ENCODE measurements around the gene NGF.

NGF gene

GRCh38 chr1:115277276-115277675, 60.8 kb downstream of the NGF start:
- Histone ChIP-seq H3K79me2 (ENCODE audit: low read length) (no peaks in the 10 kb centered on the region), H3K4me2 (ENCODE audit: low read depth, low read length) (no peak overlapping the region), H4K20me1 (ENCODE audit: insufficient read depth, low read length) (no peaks in the 10 kb centered on the region), H3K36me3 (replicated peaks; ENCODE audit: insufficient read depth, low read length) (no peaks in the 10 kb centered on the region), H2AFZ (ENCODE audit: low read length) (no peak overlapping the region), H3K4me1 (ENCODE audit: low read length) (no peaks in the 10 kb centered on the region), H3K4me3 (ENCODE audit: low read length) (no peak overlapping the region), H3K27ac (ENCODE audit: low read length) (no peak overlapping the region), H3K9me3 (replicated peaks; ENCODE audit: insufficient read depth, low read length) (no peaks in the 10 kb centered on the region), H3K9ac (ENCODE audit: low read length) (no peak overlapping the region), H3K9me2 (replicated peaks; ENCODE audit: insufficient read depth, low read length) (no peaks in the 10 kb centered on the region), H3F3A (ENCODE audit: insufficient read depth, low read length) (no peaks in the 10 kb centered on the region), H3K27me3 (replicated peaks; ENCODE audit: insufficient read depth, low read length) (no peaks in the 10 kb centered on the region)
- no peak for TF ChIP-seq EZH2 (optimal IDR thresholded peaks at IDR 0.05; ENCODE audit: low read depth, low read length)
- no peak for TF ChIP-seq CTCF (IDR thresholded peaks at IDR 0.05; ENCODE audit: low read length)
- no peak for TF ChIP-seq EZH2phosphoT487 (IDR thresholded peaks at IDR 0.05; ENCODE audit: low read length)
- no peak for DNase-seq

GRCh38 chr1:115275216-115275615, 62.8 kb downstream of the NGF start:
- Histone ChIP-seq H3F3A (ENCODE audit: insufficient read depth, low read length) (no peaks in the 10 kb centered on the region), H3K27me3 (replicated peaks; ENCODE audit: insufficient read depth, low read length) (no peaks in the 10 kb centered on the region), H3K4me1 (ENCODE audit: low read length) (no peaks in the 10 kb centered on the region), H3K79me2 (ENCODE audit: low read length) (no peaks in the 10 kb centered on the region), H2AFZ (ENCODE audit: low read length) (no peak overlapping the region), H4K20me1 (ENCODE audit: insufficient read depth, low read length) (no peaks in the 10 kb centered on the region), H3K4me2 (ENCODE audit: low read depth, low read length) (no peak overlapping the region), H3K36me3 (replicated peaks; ENCODE audit: insufficient read depth, low read length) (no peaks in the 10 kb centered on the region), H3K4me3 (ENCODE audit: low read length) (no peak overlapping the region), H3K9me2 (replicated peaks; ENCODE audit: insufficient read depth, low read length) (no peaks in the 10 kb centered on the region), H3K9me3 (replicated peaks; ENCODE audit: insufficient read depth, low read length) (no peaks in the 10 kb centered on the region), H3K9ac (ENCODE audit: low read length) (no peak overlapping the region), H3K27ac (ENCODE audit: low read length) (no peak overlapping the region)
- TF ChIP-seq EZH2 (optimal IDR thresholded peaks at IDR 0.05; ENCODE audit: low read depth, low read length) (no peak), CTCF (IDR thresholded peaks at IDR 0.05; ENCODE audit: low read length) (peak; percentile 52), EZH2phosphoT487 (IDR thresholded peaks at IDR 0.05; ENCODE audit: low read length) (no peak)
- no peak for DNase-seq

- H3K9me2 ChIP-seq (replicated peaks; ENCODE audit: insufficient read depth, low read length): no peaks in the 10 kb centered on the region
- no peaks in the 10 kb centered on the region for H3F3A ChIP-seq (ENCODE audit: insufficient read depth, low read length)
- H3K4me1 ChIP-seq (ENCODE audit: low read length): no peaks in the 10 kb centered on the region
- no peaks in the 10 kb centered on the region for H3K36me3 ChIP-seq (replicated peaks; ENCODE audit: insufficient read depth, low read length)
- no peak overlapping the region for H3K4me3 ChIP-seq (ENCODE audit: low read length)
- H3K4me2 ChIP-seq (ENCODE audit: low read depth, low read length): no peak overlapping the region
- H3K9ac ChIP-seq (ENCODE audit: low read length): no peak overlapping the region
- no peak overlapping the region for H2AFZ ChIP-seq (ENCODE audit: low read length)
- TF ChIP-seq EZH2phosphoT487 (IDR thresholded peaks at IDR 0.05; ENCODE audit: low read length) (no peak), EZH2 (optimal IDR thresholded peaks at IDR 0.05; ENCODE audit: low read depth, low read length) (no peak), CTCF (IDR thresholded peaks at IDR 0.05; ENCODE audit: low read length) (no peak)
- no peaks in the 10 kb centered on the region for H4K20me1 ChIP-seq (ENCODE audit: insufficient read depth, low read length)
- no peak for DNase-seq
- H3K27me3 ChIP-seq (replicated peaks; ENCODE audit: insufficient read depth, low read length): no peaks in the 10 kb centered on the region
- H3K27ac ChIP-seq (ENCODE audit: low read length): no peak overlapping the region
- H3K9me3 ChIP-seq (replicated peaks; ENCODE audit: insufficient read depth, low read length): no peaks in the 10 kb centered on the region
- no peaks in the 10 kb centered on the region for H3K79me2 ChIP-seq (ENCODE audit: low read length)
Measured at GRCh38 chr1:115274467-115274866, 63.6 kb downstream of the NGF start.

All from MM.1S (cell line).